Activated naive CD8-positive, alpha-beta T cell treated with anti-CD3 and anti-CD28 coated beads, Interleukin-2, amount 50 U/mL, for 16 hours (primary cell): ENCODE results near the gene BEND2.
"Not testable (repeated sequence)": the region's sequence is repeated elsewhere in the genome, so short reads cannot be mapped to it uniquely, and the experiment has no call there.

Experiments
- DNase-seq: peaks from one replicate; pipeline ENCODE4 v3.0.0-alpha.2; 2020; ENCODE audit warnings: low read depth, low spot score

The BEND2 gene

GRCh38 chrX:18220786-18221185, at the start of gene BEND2:
BEND2 (minus strand) TSS chrX:18220886; CDS start chrX:18220750, 136 bp downstream.
- DNase-seq, result no peak

GRCh38 chrX:18255059-18255458, 34.4 kb upstream of the BEND2 start:
- no peak for DNase-seq

- no peak for DNase-seq
These were observed 32.1 kb upstream of the BEND2 start for GRCh38 chrX:18252644-18253359.

- not testable (repeated sequence) for DNase-seq
These were observed 9.0 kb upstream of the BEND2 start for GRCh38 chrX:18229646-18230045.

- DNase-seq, result no peak
These were observed 7.4 kb upstream of the BEND2 start for GRCh38 chrX:18228069-18228468.

GRCh38 chrX:18227458-18227857, 6.8 kb upstream of the BEND2 start:
- DNase-seq, result no peak

- no peak for DNase-seq
These were observed 10.2 kb downstream of the BEND2 start for GRCh38 chrX:18210470-18210869.

- no peak for DNase-seq
These were observed 14.0 kb downstream of the BEND2 start for GRCh38 chrX:18206657-18207056.

GRCh38 chrX:18203631-18204030, 17.1 kb downstream of the BEND2 start:
- no peak for DNase-seq

- no peak for DNase-seq
These were observed 26.0 kb downstream of the BEND2 start for GRCh38 chrX:18194688-18195087.

GRCh38 chrX:18179446-18179845, 41.2 kb downstream of the BEND2 start:
- DNase-seq, result no peak

- DNase-seq, result no peak
These were observed 45.7 kb downstream of the BEND2 start for GRCh38 chrX:18174971-18175370.

GRCh38 chrX:18174209-18174608, 46.5 kb downstream of the BEND2 start:
- DNase-seq, result no peak

- DNase-seq, result no peak
These were observed 47.0 kb downstream of the BEND2 start for GRCh38 chrX:18173494-18174180.

- no peak for DNase-seq
These were observed 47.7 kb downstream of the BEND2 start for GRCh38 chrX:18172970-18173369.

GRCh38 chrX:18170910-18171309, 49.8 kb downstream of the BEND2 start:
- no peak for DNase-seq

- DNase-seq, result no peak
These were observed 54.6 kb downstream of the BEND2 start for GRCh38 chrX:18166068-18166467.

- no peak for DNase-seq
These were observed 60.3 kb downstream of the BEND2 start for GRCh38 chrX:18160369-18160768.

- no peak for DNase-seq
These were observed 61.7 kb downstream of the BEND2 start for GRCh38 chrX:18158963-18159362.

GRCh38 chrX:18151649-18152048, 69.0 kb downstream of the BEND2 start:
- no peak for DNase-seq

GRCh38 chrX:18151157-18151556, 69.5 kb downstream of the BEND2 start:
- DNase-seq, result no peak

- no peak for DNase-seq
These were observed 71.2 kb downstream of the BEND2 start for GRCh38 chrX:18149454-18149853.

- DNase-seq, result no peak
These were observed 73.7 kb downstream of the BEND2 start for GRCh38 chrX:18146954-18147353.
